HG03045 (cell line): ENCODE results near the gene CHMP5.

Source experiments
- ATAC-seq: cut with Tn5 transposase; IDR thresholded peaks from one replicate; pipeline ENCODE4 v1.9.1; 2021; ENCODE audit warnings: mild to moderate bottlenecking, moderate library complexity; ENCODE audit not compliant: unreplicated experiment

CHMP5 gene

GRCh38 chr9:33273266-33273971 is 8.6 kb downstream of the CHMP5 start:
- ATAC-seq: no peak

- ATAC-seq: no peak
Measured at GRCh38 chr9:33273972-33274328, 9.1 kb downstream of the CHMP5 start.

GRCh38 chr9:33277484-33277883 is 12.6 kb downstream of the CHMP5 start:
- ATAC-seq: no peak

GRCh38 chr9:33285502-33285901 is 20.7 kb downstream of the CHMP5 start:
- ATAC-seq: no peak

- no peak for ATAC-seq
Measured at GRCh38 chr9:33287087-33287490, 22.2 kb downstream of the CHMP5 start.

GRCh38 chr9:33288235-33288634 is 23.4 kb downstream of the CHMP5 start:
- ATAC-seq: no peak

GRCh38 chr9:33288828-33289483 is 24.1 kb downstream of the CHMP5 start:
- ATAC-seq: no peak

- ATAC-seq: no peak
Measured at GRCh38 chr9:33289496-33289895, 24.6 kb downstream of the CHMP5 start.

GRCh38 chr9:33289936-33290246 is 25.0 kb downstream of the CHMP5 start:
- ATAC-seq: peak; percentile 32

GRCh38 chr9:33290247-33291030 is 25.6 kb downstream of the CHMP5 start, which contains the start of gene NFX1:
TSS of gene NFX1 (plus strand) at chr9:33290516. CDS start at chr9:33290573, 57 bp downstream.
- peak; percentile 88 for ATAC-seq

- no peak for ATAC-seq
Measured at GRCh38 chr9:33291031-33291397, 26.2 kb downstream of the CHMP5 start.

- no peak for ATAC-seq
Measured at GRCh38 chr9:33291901-33292300, 27.1 kb downstream of the CHMP5 start.

GRCh38 chr9:33293782-33294181 is 28.9 kb downstream of the CHMP5 start:
- no peak for ATAC-seq

GRCh38 chr9:33294670-33295432 is 30.0 kb downstream of the CHMP5 start:
- ATAC-seq: no peak

- peak; percentile 40 for ATAC-seq
Measured at GRCh38 chr9:33295571-33295970, 30.7 kb downstream of the CHMP5 start.

- ATAC-seq: peak; percentile 93
Measured at GRCh38 chr9:33297432-33297831, 32.6 kb downstream of the CHMP5 start.

GRCh38 chr9:33300546-33300945 is 35.7 kb downstream of the CHMP5 start:
- ATAC-seq: no peak

GRCh38 chr9:33304362-33304761 is 39.5 kb downstream of the CHMP5 start:
- no peak for ATAC-seq

- no peak for ATAC-seq
Measured at GRCh38 chr9:33306037-33306436, 41.2 kb downstream of the CHMP5 start.

- no peak for ATAC-seq
Measured at GRCh38 chr9:33307067-33307466, 42.2 kb downstream of the CHMP5 start.

GRCh38 chr9:33309903-33310302 is 45.1 kb downstream of the CHMP5 start:
- ATAC-seq: no peak
